NCI-H2107 treated with DMSO at 0.1 percent for 48 hours (cell line): ENCODE measurements around the gene ANKRD45.
A peak's percentile ranks its signal among the peaks of the same experiment; 100 is the strongest.
"Not testable (repeated sequence)": the region's sequence is repeated elsewhere in the genome, so short reads cannot be mapped to it uniquely, and the experiment has no call there.

Source experiments
- DNase-seq: peaks from one replicate; lab custom pipeline; 2025; ENCODE audit not compliant: unreplicated experiment; lab: John Stamatoyannopoulos, UW

The ANKRD45 gene, protein sequence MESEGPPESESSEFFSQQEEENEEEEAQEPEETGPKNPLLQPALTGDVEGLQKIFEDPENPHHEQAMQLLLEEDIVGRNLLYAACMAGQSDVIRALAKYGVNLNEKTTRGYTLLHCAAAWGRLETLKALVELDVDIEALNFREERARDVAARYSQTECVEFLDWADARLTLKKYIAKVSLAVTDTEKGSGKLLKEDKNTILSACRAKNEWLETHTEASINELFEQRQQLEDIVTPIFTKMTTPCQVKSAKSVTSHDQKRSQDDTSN

DNA sequence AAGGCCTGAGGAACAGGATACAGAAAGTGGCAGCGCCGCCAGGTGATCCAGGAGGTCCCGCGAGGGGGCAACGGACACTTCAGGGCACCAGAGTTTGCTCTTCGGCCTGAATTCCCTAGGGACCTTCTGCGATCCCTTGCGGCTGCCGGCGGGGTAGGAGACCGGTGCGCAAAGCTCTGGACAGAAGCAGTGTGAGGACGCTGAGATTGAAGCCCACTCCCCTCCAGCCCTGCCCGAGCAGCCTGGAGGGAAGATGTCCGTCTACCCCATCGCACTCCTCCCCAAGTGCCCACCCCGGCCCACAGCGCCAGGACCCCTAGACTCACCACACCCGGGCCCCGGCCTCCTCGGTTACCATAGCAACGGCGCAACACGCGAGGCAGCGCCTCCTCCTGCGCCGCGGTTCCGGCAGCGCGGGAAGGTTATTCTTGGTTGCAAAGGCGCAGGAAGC is at the start of gene ANKRD45:
TSS of gene ANKRD45 (minus strand) at position 361 of the 451 bp plus-strand sequence. CDS start 10,433 bp downstream, outside the sequence.
- DNase-seq: no peak

DNA sequence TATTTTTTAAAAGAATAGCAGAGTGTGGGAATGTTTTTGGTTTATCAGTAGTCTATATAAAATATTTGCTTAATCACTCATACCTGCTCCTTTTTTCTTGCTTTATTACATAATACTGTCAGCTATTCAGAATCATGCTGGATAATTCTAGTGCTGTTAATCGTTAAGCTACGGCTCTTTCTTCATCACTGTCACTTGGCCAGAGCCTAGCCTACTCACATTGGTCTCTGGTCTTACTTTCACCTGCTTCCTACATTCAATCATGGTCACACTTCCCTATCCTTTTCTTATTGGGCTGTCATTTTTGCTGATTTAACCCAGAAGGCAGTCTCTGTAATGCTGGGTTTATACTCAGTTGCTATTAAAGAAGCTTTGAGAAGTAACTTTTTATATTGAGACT is 47.6 kb upstream of the ANKRD45 start:
- DNase-seq: no peak

DNA sequence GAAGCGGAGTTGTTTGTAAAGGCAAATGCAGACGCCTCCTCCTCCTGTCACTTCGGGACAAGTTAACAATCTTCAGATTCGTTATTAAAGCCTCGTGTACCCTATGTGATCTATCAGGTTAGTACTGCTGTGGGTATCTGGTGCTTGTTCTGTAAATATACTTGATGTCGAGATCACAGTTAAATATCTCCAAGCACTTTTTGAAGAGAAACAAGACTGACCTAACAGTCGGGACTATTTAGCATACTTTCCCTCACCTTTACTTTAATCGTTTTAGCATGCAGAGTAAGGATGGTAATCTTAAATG is 45.8 kb upstream of the ANKRD45 start:
- peak; percentile 46 for DNase-seq

DNA sequence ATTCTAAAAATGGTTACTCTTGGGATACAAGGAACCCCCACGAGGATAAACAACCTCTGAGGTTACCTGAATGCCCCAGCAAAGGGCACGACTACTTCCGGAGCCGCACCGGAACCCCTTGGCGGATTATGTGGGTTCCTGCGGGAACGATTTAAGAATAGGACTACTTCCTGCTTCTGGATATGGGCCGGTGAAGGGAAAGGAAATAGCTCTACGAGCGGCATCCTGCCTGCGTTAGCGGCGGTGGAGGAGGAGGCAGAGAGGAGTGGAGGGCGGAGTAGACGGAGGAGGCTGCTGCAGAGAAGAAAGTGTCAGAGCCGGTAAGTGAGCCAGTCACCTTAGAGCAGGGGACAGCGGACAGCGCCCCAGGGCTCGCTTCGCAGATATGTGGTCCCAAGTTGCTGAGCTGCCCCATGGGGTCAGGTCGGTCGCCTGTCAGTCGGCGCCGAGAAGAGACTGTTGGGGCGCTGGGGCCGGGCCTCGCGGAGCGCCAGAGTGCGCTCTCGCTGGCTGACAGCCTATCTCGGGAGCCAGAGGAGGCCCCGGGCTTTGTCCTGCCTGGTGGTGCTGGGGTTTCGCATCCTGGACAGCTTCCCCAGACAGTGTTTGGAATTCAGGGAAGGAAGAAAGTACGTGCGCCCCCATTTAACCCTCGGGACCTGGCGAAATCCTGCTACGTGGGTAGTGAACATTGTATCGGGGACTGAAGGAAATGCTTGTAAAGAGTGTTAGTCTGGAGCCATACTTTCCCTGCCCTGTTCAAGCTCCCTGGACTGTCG is 45.3 kb upstream of the ANKRD45 start, which contains the start of gene KLHL20:
TSS of gene KLHL20 (plus strand) at position 223 of the 779 bp plus-strand sequence. CDS start 1,063 bp downstream, outside the sequence.
- DNase-seq: peak; percentile 91

DNA sequence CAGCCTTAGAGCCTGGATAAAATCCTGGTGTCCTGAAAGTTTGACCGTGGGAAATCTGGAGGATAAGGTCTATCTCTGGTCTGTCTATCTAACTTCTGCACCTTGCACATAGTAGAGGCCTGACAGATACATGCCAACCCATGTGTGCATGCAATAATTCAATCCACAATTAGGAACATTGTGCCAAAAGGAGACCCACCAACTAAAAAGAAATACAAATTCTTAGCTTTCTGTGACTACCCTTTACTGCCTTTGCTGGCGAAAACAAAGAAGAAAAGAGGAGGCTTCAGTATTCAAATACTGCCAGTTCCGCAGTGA is 44.7 kb upstream of the ANKRD45 start:
- no peak for DNase-seq

DNA sequence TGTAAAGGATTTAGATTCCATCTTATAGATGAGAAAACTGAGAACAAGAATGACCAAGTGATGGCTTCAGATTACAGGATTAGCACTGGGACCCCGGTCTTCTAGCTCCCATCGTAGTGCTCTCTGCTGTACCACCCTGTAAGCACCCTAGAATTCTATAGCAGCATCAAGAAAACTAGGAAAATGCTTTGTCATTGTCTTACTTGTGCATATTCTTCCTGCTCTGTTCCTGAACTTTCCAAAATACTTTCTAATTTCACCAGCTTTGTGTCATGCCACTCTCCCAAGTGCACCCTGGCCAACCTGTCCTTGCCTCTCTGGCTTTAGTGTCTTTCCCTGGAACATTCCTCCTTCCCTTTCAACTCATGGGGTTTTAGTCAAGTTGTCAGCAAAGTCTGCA is 39.1 kb upstream of the ANKRD45 start:
- no peak for DNase-seq

DNA sequence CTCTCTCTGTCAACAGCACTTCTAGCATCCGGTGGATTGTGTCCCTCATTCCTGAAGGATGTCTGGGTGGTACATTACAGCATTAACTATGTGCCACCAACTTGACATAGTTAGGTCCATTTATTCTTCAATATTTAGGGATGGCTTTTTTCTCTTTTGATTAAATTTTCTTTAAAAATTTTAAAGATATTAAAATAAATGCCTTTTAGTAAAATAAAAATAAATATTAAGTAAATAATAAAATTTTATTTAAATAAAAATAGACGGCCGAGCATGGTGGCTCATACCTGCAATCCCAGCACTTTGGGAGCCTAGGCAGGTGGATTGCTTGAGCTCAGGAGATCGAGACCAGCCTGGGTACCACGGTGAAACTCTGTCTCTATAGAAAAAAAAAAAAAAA is 35.5 kb upstream of the ANKRD45 start:
- no peak for DNase-seq

DNA sequence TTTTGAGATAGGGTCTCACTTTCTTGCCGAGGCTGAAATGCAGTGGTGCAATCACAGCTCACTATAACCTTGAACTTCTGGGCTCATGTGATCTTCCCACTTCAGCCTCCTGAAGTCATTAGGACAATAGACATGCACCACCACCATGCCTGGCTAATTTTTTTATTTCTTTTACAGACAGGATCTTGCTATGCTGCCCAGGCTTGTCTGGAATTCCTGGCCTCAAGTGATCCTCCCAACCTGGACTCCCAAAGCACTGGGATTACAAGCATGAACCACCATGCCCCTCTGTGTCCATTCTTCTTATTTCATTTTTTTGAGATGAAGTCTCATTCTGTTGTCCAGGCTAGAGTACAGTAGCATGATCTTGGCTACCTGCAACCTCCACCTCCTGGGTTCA is 33.1 kb upstream of the ANKRD45 start:
- DNase-seq: no peak

DNA sequence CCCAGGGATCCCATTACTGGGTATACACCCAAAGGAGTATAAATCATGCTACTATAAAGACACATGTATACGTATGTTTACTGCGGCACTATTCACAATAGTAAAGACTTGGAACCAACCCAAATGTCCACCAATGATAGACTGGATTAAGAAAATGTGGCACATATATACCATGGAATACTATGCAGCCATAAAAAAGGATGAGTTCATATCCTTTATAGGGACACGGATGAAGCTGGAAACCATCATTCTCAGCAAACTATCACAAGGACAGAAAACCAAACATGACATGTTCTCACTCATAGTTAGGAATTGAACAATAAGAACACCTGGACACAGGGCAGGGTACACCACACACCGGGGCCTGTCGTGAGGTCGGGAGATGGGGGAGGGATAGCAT is 31.6 kb upstream of the ANKRD45 start:
- DNase-seq: not testable (repeated sequence)

DNA sequence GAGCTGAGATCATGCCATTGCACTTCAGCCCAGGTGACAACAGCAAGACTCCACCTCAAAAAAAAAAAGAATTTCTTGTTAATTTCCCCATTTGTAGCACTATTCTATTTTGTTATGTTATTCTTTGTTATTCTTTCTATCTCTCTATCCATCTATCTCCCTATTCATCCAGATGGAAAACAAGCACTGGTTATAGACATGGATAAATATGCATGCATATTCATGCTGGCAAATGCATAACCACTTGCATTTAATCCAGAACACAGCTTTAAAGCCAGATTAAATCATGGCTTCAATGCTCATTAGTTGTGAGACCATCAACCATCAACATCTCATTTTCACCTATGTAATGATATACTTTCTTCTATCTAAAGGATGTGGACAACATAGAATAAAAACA is 23.6 kb upstream of the ANKRD45 start:
- no peak for DNase-seq

DNA sequence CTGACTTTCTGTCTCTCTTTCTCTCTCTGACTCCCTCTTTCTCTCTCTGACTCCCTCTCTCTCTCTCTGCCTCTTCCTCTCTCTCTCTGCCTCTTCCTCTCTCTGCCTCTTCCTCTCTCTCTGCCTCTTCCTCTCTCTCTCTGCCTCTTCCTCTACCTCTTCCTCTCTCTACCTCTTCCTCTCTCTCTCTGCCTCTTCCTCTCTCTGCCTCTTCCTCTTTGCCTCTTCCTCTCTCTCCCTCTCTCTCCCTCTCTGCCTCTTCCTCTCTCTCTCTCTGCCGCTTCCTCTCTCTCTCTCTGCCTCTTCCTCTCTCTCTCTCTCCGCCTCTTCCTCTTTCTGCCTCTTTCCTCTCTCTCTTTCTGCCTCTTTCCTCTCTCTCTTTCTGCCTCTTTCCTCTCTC is 18.6 kb upstream of the ANKRD45 start:
- DNase-seq: no peak

DNA sequence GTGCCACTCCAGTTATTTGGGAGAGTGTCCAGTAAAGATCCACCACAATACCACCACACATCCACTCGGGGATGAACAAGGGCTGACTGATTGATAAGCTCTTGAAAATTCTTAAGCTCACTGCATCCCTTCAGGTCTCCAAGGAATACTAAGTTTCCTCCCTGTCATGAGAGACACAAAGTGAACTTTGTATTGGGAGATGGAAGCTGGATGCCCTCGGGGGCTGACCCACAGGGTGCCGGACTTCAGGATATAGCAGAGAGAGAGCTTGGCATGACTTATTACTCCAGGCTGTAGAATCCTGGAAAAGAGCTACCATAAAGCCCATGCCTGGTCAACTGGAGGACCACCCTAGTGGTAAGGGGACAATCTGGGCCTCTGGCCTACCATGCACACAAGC is 15.5 kb upstream of the ANKRD45 start:
- not testable (repeated sequence) for DNase-seq

DNA sequence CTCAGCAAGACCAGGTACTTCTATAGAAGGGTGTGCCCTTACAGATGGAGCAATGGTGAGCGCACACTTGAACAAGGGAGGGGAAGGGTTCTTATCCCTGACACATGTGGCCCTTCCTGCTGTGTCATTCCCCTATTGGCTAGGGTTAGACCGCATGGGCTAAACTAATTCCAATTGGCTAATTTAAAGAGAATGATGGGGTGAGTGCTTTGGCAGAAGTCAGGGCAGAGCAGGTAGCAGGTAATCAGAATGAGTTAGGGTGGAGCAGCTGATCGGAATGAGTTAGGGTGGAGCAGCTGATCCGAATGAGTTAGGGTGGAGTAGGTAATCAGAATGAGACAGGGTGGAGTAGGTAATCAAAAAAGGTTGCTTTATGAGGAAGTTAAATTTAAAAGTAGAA is 14.2 kb upstream of the ANKRD45 start:
- DNase-seq: not testable (repeated sequence)

DNA sequence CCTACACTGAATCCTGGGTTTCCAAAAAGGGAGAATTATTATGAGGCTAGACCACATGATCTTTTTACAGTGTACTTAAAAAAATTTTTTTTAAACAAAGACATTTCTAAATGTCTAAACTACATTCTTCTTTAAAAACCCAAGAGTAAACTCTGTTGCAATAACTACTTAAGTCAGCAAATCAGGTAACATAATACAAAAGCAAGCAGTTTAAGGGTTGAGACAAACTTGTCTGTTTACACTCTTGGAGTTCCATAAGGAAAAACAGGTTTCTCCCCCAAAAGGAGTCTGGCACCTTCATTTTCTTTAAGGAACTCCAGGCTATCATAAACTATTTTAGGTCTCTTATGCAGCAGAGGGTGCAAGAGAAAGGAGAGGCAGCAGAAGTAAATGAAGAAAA is 12.5 kb upstream of the ANKRD45 start:
- no peak for DNase-seq

DNA sequence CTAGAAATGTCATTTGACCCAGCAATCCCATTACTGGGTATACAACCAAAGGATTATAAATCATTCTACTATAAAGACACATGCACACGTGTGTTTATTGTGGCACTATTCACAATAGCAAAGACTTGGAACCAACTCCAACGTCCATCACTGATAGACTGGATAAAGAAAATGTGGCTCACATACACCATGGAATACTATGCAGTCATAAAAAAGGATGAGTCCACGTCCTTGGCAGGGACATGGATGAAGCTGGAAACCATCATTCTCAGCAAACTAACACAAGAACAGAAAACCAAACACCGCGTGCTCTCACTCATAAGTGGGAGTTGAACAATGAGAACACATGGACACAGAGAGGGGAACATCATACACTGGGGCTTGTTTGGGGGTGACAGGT is 10.5 kb upstream of the ANKRD45 start:
- not testable (repeated sequence) for DNase-seq

DNA sequence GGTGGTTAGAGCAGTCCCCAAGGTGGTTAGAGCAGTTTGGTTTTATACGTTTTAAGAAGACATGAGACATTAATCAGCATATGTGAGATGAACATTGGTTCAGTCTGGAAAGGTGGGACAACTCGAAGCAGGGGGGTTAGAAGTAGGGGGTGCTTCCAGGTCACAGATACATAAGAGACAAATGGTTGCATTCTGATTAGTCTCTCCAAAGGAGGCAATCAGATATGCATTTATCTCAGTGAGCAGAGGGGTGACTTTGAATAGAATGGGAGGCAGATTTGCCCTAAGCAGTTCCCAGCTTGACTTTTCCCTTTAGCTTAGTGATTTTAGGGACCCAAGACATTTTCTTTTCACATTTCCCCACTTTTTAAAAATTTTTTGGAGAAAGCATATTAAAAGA is 4.8 kb upstream of the ANKRD45 start:
- not testable (repeated sequence) for DNase-seq

DNA sequence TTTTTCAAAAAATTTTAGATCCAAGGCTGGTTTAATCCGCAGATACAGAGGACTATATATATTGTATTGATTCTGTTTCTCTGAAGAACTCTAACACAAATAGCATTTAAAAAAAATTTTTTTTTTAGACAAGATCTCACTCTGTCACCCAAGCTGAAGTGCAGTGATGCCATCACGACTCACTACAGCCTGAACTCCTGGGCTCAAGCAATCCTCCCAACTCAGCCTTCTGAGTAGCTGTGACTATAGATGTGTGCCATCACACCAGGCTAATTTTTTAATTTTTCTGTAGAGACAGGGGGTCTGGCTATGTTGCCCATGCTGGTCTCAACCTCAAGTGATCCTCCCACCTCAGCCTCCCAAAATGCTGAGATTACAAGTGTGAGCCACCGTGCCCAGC is 3.0 kb downstream of the ANKRD45 start:
- no peak for DNase-seq

DNA sequence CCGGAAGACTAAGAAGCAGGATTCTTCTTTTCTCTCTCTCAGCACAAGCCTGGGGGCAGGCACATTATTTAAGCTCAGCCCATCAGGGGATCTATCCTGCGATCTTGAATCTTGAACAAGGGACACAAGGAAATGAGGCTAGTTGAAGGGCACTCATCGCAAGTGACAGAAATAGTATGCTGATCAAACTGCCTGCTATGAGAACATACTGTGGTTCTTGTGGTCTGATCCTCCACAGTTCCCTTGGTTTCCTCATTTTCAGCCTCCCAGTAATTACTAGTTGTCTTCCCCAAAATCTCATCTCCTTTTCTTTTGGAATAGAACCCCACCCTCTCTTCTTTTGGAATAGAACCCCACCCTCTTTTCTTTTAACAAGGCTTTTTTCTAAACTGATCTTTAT is 6.5 kb downstream of the ANKRD45 start:
- DNase-seq: no peak

DNA sequence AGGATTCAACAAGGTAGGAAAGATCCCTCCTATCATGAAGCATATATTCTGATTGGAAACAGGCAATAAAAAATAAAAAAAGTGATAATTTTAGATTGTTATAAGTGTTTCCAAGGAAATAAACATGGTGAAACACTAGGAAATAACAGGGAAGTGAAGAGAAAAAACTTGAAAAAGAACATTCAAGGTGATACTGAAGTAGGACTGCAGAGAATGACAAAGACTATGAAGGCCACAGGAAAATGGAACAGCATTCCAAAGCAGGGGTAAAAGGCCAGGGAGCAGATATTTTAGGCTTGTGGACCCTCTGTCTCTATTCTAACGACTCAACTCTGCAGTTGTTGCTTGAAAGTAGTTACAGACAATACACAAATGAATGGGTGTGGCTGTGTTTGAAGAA is 7.9 kb downstream of the ANKRD45 start:
- DNase-seq: no peak

DNA sequence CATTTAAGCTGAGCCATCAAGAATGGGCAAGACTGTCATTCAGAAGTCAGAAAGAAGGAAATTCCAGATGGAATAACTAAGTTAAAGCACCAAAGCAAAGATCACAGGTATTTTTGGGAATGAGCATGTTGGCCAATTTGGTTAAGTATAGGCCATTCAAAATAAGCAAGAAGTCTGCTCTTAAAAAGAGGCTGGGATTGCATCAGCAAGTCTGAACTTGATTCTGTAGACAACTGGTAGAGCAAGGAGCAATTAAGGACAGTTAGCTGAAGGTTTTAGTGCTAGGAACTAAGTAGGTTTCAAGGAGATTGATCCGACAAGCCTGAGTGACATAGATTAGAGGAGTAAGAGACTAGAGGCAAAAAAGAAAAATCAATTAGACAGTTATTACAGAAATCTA is 8.4 kb downstream of the ANKRD45 start:
- DNase-seq: no peak

DNA sequence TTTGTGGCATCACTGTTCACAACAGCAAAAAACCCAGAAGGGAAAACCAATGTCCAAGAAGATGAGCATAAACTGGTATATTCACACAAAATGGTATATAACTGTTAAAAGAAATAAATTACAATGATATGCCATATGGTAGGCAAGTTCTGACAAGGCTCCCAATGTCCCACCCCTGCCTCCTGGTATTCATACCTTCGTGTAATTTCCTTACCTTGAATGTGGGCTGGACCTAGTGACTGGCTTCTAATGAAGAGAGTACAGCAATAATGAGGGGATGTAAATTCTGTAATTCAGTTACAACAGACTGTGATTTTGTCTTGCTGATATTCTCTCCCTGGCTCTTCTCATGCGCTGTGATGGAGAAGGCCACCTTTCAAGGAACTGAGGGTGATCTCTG is 9.3 kb downstream of the ANKRD45 start:
- DNase-seq: no peak

DNA sequence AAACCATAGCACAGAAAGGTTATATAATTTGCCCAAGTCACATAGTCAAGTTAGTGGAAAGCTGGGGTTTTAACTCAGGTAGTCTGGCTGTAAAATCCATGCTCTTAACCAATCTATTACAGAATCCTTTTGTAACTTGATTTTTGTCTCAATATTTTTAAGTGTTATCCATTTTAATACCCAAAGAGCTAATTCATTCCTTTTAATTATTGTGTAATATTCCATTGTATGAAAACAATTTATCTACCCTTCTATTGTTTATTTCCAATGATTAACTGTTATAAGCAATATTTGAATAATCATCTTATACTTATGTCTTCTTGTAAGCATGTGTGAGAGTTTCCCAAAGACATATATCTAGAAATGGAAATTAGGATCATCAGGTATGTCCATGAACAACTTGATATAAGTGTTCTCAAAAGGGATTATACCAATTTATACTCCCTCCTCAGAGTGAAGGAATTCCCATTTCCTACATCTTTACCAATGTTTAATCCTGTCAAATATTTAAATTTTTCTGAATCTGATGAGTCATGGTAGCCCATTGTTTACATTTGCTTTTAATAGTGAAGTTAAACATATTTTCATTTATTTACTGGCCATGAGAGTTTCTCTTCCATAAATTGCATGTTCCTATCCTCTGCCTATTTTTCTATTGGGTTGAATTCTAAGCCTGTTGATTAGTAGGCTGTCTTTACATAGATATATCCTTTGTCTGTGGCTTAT is 20.6 kb downstream of the ANKRD45 start:
- DNase-seq: no peak
